Measurements from ENCODE around the gene SPSB2. TPM values are rescaled to one million over a fixed set of nuclear protein-coding genes. Genes with fewer than 3 reads are reported as not detected.

SPSB2 gene
- total and polyA plus RNA-seq, 2 donors (not counting 1 experiment from before 2014, with no cell fraction given) = 9.4 to 16.0 TPM

- CTCF ChIA-PET = interaction anchor here (1.1 to 1.9 kb wide), 3 partner anchors 8 to 10 kb away, joined by 3 to 5 read pairs (median 3); partner anchors contain the start of gene USP5
- Histone ChIP-seq H4K20me1 (ENCODE audit: control insufficient read depth, insufficient read depth, low read length, poor library complexity, severe bottlenecking) (no peaks in the 10 kb centered on the region), H3K27ac (ENCODE audit: low read length in 2 of 2) (no peak overlapping the region), H3K4me2 (replicated peaks; ENCODE audit: low read depth, low read length, poor library complexity, severe bottlenecking) (no peak overlapping the region), H3K79me2 (ENCODE audit: control insufficient read depth, insufficient read depth, low read length) (no peaks in the 10 kb centered on the region), H3K9me3 (ENCODE audit: control extremely low read depth in 1 of 3, control insufficient read depth in 2 of 3, insufficient read depth in 1 of 3, low read length in 2 of 3) (no peaks in the 10 kb centered on the region), H3K4me1 (ENCODE audit: control insufficient read depth in 2 of 2, insufficient read depth in 2 of 2, low read length in 2 of 2) (peaks cover 0 to 19% of the 10 kb centered on the region in 2 donors), H3K27me3 (replicated peaks in 1 of 4; ENCODE audit: control extremely low read depth in 1 of 4, control insufficient read depth in 3 of 4, insufficient read depth in 4 of 4, low read length in 3 of 4) (peaks cover 0 to 2% (median 0%) of the 10 kb centered on the region in 4 experiments), H3K4me3 (ENCODE audit: control extremely low read depth in 1 of 5, extremely low read depth in 1 of 5, insufficient read depth in 1 of 5, low read depth in 2 of 5, low read length in 4 of 5) (no peak overlapping the region), H3K9ac (ENCODE audit: low read length) (no peak overlapping the region), H3K36me3 (replicated peaks in 1 of 2; ENCODE audit: control extremely low read depth in 1 of 2, control insufficient read depth in 1 of 2, extremely low read depth in 1 of 2, insufficient read depth in 2 of 2, low read length in 1 of 2) (no peaks in the 10 kb centered on the region), H2AFZ (ENCODE audit: insufficient read depth, low read depth, low read length, poor library complexity, severe bottlenecking) (no peak overlapping the region)
- POLR2A ChIA-PET = interaction anchor here (0.6 to 1.0 kb wide), 2 partner anchors 30 kb away, joined by 3 to 6 read pairs; partner anchors contain the start of gene SPSB2
- Mint-ChIP-seq H3K27ac (no peak overlapping the region), H3K4me1 (peaks cover 16% of the 10 kb centered on the region), H3K9me3 (ENCODE audit: insufficient read depth) (no peaks in the 10 kb centered on the region), H3K27me3 (no peaks in the 10 kb centered on the region), H3K4me3 (no peak overlapping the region)
- DNase-seq (no peak), ATAC-seq (ENCODE audit: low read depth) (no peak)
- 89% methylated on average over 15 of the region's 16 CpGs for WGBS (ENCODE audit: insufficient coverage)
- TF ChIP-seq CTCF (IDR thresholded peaks at IDR 0.05) = no peak
- TF ChIP-seq EZH2 (IDR thresholded peaks at IDR 0.05; ENCODE audit: borderline replicate concordance, insufficient read depth, low read depth, low read length, poor library complexity, severe bottlenecking) = no peak
- intact Hi-C loops (cut with micrococcal nuclease) = no loop called here
Observed at GRCh38 chr12:6843118-6843902, 29.8 kb downstream of the SPSB2 start.

- no peak overlapping the region for H3K4me3 Mint-ChIP-seq
- ChIA-PET CTCF (interaction anchor here (1.0 kb wide), 1 partner anchor 16 kb away, joined by 3 read pairs; no protein-coding TSS in a partner anchor), POLR2A (no interaction called here)
- TF ChIP-seq CTCF (IDR thresholded peaks at IDR 0.05) = no peak
- no peak for TF ChIP-seq EZH2 (IDR thresholded peaks at IDR 0.05; ENCODE audit: borderline replicate concordance, insufficient read depth, low read depth, low read length, poor library complexity, severe bottlenecking)
- H3K27ac ChIP-seq (ENCODE audit: low read length in 2 of 2) = no peak overlapping the region
- no peaks in the 10 kb centered on the region for H4K20me1 ChIP-seq (ENCODE audit: control insufficient read depth, insufficient read depth, low read length, poor library complexity, severe bottlenecking)
- H3K79me2 ChIP-seq (ENCODE audit: control insufficient read depth, insufficient read depth, low read length) = no peaks in the 10 kb centered on the region
- no peak overlapping the region for H3K4me3 ChIP-seq (ENCODE audit: control extremely low read depth in 1 of 5, extremely low read depth in 1 of 5, insufficient read depth in 1 of 5, low read depth in 2 of 5, low read length in 4 of 5)
- H3K4me1 ChIP-seq (ENCODE audit: control insufficient read depth in 2 of 2, insufficient read depth in 2 of 2, low read length in 2 of 2) = peaks cover 0 to 19% of the 10 kb centered on the region in 2 donors
- ATAC-seq (ENCODE audit: low read depth) (no peak), DNase-seq (no peak)
- H2AFZ ChIP-seq (ENCODE audit: insufficient read depth, low read depth, low read length, poor library complexity, severe bottlenecking) = no peak overlapping the region
- WGBS (ENCODE audit: insufficient coverage) = no CpG with 5 or more reads among the region's 4 CpGs
- H3K36me3 ChIP-seq (replicated peaks in 1 of 2; ENCODE audit: control extremely low read depth in 1 of 2, control insufficient read depth in 1 of 2, extremely low read depth in 1 of 2, insufficient read depth in 2 of 2, low read length in 1 of 2) = no peaks in the 10 kb centered on the region
- intact Hi-C loops (cut with micrococcal nuclease) = no loop called here
- H3K27me3 ChIP-seq (replicated peaks in 1 of 4; ENCODE audit: control extremely low read depth in 1 of 4, control insufficient read depth in 3 of 4, insufficient read depth in 4 of 4, low read length in 3 of 4) = peaks cover 0 to 8% (median 0%) of the 10 kb centered on the region in 4 experiments
- H3K27me3 Mint-ChIP-seq = no peaks in the 10 kb centered on the region
- H3K27ac Mint-ChIP-seq = no peak overlapping the region
- no peaks in the 10 kb centered on the region for H3K9me3 ChIP-seq (ENCODE audit: control extremely low read depth in 1 of 3, control insufficient read depth in 2 of 3, insufficient read depth in 1 of 3, low read length in 2 of 3)
- H3K9ac ChIP-seq (ENCODE audit: low read length) = no peak overlapping the region
- H3K9me3 Mint-ChIP-seq (ENCODE audit: insufficient read depth) = no peaks in the 10 kb centered on the region
- peaks cover 17% of the 10 kb centered on the region for H3K4me1 Mint-ChIP-seq
- H3K4me2 ChIP-seq (replicated peaks; ENCODE audit: low read depth, low read length, poor library complexity, severe bottlenecking) = no peak overlapping the region
Observed at GRCh38 chr12:6842075-6842474, 31.0 kb downstream of the SPSB2 start.

Measured in B cell (primary cell).